Left ventricle myocardium inferior (tissue), 1 donor: ENCODE data around the gene FCHO2. TPM values are rescaled to one million over a fixed set of nuclear protein-coding genes. Genes with fewer than 3 reads are reported as not detected.
"Not testable (repeated sequence)": the region's sequence is repeated elsewhere in the genome, so short reads cannot be mapped to it uniquely, and the experiment has no call there.

ENCODE experiments used
- DNase-seq: peaks from one replicate; pipeline ENCODE4 v3.0.0-alpha.2; 2020
- H3K27ac ChIP-seq: fragments of 200-600 bp; replicated peaks from 2 replicates; pipeline ENCODE4 v1.8.0; 2021
- H3K27me3 ChIP-seq: fragments of 200-600 bp; 2 replicates; pipeline ENCODE4 v1.8.0; 2021; ENCODE audit warnings: low read depth
- H3K36me3 ChIP-seq: fragments of 200-600 bp; 2 replicates; pipeline ENCODE4 v1.8.0; 2021
- H3K4me1 ChIP-seq: fragments of 200-600 bp; 2 replicates; pipeline ENCODE4 v1.8.0; 2021
- H3K4me3 ChIP-seq: fragments of 200-600 bp; 2 replicates; pipeline ENCODE4 v1.8.0; 2021; ENCODE audit warnings: mild to moderate bottlenecking, moderate library complexity
- H3K9me3 ChIP-seq: fragments of 200-600 bp; replicated peaks from 2 replicates; pipeline ENCODE4 v1.8.0; 2021
- intact Hi-C: fragments of 100-400 bp; cut with micrococcal nuclease; formaldehyde crosslinking; loops from one replicate; pipeline ENCODE4 v1.11.0; 2022
- total RNA-seq: library from RNA; stranded (reverse); fragmentation: NEBNext Ultra II Directional; extraction: Animal tissue kit (Norgen Biotek cat#: 25700); gene quantifications from one replicate; pipeline ENCODE4 v1.2.1, GENCODE V29; 2021
- TF ChIP-seq, protein P1 (sequence below): fragments of 200-600 bp; IDR thresholded peaks from 2 replicates; pipeline ENCODE4 v1.8.0; 2021; ENCODE audit warnings: antibody characterized with exemption, mild to moderate bottlenecking, borderline replicate concordance
- donor health status: DM: no; HTN: yes; CAD: no; lungs with severe emphysema.

Gene FCHO2
- total RNA-seq, 1 donor from 2014 or later, result 23.3 TPM

GRCh38 chr5:72921886-72922285, 34.0 kb upstream of the FCHO2 start:
- TF ChIP-seq, protein P1, sequence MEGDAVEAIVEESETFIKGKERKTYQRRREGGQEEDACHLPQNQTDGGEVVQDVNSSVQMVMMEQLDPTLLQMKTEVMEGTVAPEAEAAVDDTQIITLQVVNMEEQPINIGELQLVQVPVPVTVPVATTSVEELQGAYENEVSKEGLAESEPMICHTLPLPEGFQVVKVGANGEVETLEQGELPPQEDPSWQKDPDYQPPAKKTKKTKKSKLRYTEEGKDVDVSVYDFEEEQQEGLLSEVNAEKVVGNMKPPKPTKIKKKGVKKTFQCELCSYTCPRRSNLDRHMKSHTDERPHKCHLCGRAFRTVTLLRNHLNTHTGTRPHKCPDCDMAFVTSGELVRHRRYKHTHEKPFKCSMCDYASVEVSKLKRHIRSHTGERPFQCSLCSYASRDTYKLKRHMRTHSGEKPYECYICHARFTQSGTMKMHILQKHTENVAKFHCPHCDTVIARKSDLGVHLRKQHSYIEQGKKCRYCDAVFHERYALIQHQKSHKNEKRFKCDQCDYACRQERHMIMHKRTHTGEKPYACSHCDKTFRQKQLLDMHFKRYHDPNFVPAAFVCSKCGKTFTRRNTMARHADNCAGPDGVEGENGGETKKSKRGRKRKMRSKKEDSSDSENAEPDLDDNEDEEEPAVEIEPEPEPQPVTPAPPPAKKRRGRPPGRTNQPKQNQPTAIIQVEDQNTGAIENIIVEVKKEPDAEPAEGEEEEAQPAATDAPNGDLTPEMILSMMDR, result no peak

GRCh38 chr5:72922422-72922821, 33.4 kb upstream of the FCHO2 start:
- no peak for DNase-seq

More at GRCh38 chr5:72921886-72922285, 34.0 kb upstream of the FCHO2 start:
- H3K9me3 ChIP-seq, result no peaks in the 10 kb centered on the region
- H3K36me3 ChIP-seq, result no peaks in the 10 kb centered on the region
- intact Hi-C loops, result no loop called here
- DNase-seq, result no peak
- no peaks in the 10 kb centered on the region for H3K27me3 ChIP-seq
- no peaks in the 10 kb centered on the region for H3K4me1 ChIP-seq
- no peak overlapping the region for H3K27ac ChIP-seq
- H3K4me3 ChIP-seq, result no peak overlapping the region

DNA sequence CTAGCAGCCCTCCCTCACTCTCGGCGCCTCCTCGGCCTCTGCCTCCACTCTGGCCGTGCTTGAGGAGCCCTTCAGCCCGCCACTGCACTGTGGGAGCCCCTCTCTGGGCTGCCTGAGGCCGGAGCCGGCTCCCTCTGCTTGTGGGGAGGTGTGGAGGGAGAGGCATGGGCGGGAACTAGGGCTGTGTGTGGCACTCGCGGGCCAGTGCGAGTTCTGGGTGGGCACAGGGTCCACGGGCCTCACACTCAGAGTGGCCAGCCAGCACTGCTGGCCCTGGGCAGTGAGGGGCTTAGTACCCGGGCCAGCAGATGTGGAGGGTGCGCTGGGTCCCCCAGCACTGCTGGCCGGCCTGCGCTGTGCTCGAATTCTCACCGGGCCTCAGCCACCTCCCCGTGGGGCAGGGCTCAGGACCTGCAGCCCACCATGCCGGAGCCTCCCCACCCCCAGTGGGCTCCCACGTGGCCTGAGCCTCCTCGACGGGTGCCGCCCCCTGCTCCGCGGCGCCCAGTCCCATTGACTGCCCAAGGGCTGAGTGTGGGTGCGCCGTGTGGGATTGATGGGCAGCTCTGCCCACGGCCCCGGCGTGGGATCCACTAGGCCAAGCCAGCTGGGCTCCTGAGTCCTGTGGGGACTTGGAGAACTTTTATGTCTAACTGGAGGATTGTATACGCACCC, 30.4 kb upstream of the FCHO2 start:
- intact Hi-C loops, result no loop called here
- Histone ChIP-seq H3K4me3 (no peak overlapping the region), H3K27me3 (no peaks in the 10 kb centered on the region), H3K36me3 (no peaks in the 10 kb centered on the region), H3K27ac (no peak overlapping the region), H3K4me1 (no peaks in the 10 kb centered on the region), H3K9me3 (no peaks in the 10 kb centered on the region)
- DNase-seq, result no peak
- TF ChIP-seq, protein P1, result no peak

More at GRCh38 chr5:72922422-72922821, 33.4 kb upstream of the FCHO2 start:
- Histone ChIP-seq H3K4me3 (no peak overlapping the region), H3K27me3 (no peaks in the 10 kb centered on the region), H3K4me1 (no peaks in the 10 kb centered on the region), H3K27ac (no peak overlapping the region), H3K36me3 (no peaks in the 10 kb centered on the region), H3K9me3 (no peaks in the 10 kb centered on the region)
- intact Hi-C loops, result no loop called here
- TF ChIP-seq, protein P1, result no peak

DNA sequence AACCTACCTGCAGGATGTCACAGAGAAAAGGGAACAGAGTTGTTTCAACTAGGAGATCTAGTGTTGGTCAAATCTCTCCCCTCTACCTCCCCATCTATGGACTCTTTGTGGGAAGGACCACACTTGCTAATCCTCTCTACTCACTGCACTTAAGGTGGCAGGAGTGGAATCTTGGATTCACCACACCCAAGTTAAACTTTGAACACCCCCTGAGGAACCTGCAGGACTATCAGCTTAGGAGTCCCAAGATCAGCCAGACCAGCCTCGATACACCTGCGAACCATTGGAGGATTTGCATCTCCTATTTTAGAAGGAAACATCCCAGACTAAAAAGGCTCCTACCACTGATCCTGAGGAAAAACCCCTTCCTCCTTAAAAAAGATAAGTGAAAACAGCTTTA, 23.2 kb upstream of the FCHO2 start:
- H3K27me3 ChIP-seq, H3K27ac ChIP-seq, DNase-seq, H3K9me3 ChIP-seq, intact Hi-C loops, H3K4me1 ChIP-seq, H3K36me3 ChIP-seq, H3K4me3 ChIP-seq: not testable (repeated sequence)

DNA sequence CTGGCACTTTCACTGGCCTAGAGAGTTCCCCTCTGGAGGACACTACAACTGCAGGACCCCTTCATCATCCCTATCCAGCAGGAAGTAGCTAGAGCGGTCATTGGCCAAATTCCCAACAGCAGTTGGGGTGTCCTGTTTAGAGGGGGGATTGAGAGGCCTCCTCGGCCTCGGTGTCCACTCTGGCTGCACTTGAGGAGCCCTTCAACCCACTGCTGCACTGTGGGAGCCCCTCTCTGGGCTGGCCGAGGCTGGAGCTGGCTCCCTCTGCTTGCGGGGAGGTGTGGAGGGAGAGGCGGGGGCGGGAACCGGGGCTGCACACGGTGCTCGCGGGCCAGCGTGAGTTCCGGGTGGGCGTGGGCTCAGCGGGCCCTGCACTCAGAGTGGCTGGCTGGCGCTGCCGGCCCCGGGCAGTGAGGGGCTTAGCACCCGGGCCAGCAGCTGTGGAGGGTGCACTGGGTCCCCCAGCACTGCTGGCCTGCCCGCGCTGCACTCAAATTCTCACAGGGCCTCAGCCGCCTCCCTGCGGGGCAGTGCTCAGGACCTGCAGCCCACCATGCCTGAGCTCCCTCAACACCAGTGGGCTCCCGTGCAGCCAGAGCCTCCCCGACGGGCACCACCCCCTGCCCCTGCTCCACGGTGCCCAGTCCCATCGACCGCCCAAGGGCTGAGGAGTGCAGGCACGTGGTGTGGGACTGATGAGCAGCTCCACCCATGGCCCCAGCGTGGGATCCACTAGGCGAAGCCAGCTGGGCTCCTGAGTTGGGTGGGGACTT, 20.7 kb upstream of the FCHO2 start:
- H3K36me3 ChIP-seq, H3K27me3 ChIP-seq, H3K27ac ChIP-seq, H3K4me3 ChIP-seq, DNase-seq, H3K9me3 ChIP-seq, intact Hi-C loops: not testable (repeated sequence)
- peaks cover 22% of the 10 kb centered on the region for H3K4me1 ChIP-seq

DNA sequence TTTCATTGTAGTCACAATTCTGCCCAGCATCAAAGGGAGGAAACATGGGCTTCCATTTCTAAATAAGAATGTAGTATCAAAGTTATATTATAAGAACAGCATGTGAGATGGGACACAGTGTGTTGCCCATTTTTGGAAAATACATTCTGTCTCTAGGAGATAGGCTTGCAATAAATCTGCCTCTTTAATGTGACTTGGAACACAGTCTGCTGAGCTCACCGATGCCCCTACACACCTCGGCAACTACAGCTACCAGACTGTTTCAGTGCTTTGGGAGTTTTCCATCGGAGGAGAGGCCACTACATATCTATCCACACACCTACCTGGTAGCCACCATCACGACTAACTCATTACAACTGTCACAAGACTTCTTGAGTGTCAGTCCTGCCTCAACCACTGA, 18.9 kb upstream of the FCHO2 start:
- Histone ChIP-seq H3K4me3 (no peak overlapping the region), H3K9me3 (no peaks in the 10 kb centered on the region), H3K27ac (peak overlapping the region; percentile 84), H3K27me3 (no peaks in the 10 kb centered on the region), H3K4me1 (peaks cover 22% of the 10 kb centered on the region), H3K36me3 (no peaks in the 10 kb centered on the region)
- TF ChIP-seq, protein P1, result no peak
- intact Hi-C loops, result no loop called here
- no peak for DNase-seq
